ENCODE measurements around the gene P2RX7.
"Not testable (repeated sequence)": the region's sequence is repeated elsewhere in the genome, so short reads cannot be mapped to it uniquely, and the experiment has no call there.

The P2RX7 gene

DNA sequence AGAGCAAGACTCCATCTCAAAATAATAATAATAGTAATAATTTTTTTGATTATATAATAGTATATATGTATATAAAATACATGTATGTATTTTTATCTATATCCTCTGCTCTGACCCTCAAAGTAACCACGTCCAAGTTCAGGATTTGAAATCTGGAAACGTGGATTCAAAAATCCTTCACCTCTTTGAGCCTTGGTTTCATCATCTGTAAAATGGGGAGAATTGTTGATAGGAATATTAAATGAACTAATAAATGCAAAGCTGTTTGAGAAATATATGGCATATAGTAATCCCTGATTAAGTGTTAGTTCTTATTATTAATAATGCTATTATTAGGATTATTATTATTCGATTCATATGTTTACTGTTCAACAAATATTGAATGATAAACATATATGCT, 2.6 kb downstream of the P2RX7 start:
- no peak for DNase-seq (ENCODE audit: low read depth, low spot score)

DNA sequence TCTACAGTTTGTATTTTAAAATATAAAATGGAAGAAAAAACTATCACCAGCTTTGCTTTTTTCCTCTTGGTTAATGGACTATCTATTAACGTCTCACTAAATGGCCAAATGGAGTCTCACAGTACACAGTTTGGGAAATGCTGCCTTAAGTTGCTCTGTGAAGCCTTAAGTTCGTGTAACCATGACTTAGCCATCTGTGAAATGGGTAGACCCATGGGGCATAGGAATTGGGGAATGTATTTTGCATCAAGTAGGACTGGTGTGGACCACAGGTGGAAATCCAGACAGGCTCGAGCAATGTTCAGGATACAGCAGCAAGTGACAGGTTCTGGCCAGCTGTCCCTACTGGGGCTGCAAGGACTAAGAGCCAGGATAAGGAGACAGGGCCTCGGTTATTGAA, 4.8 kb downstream of the P2RX7 start:
- DNase-seq (ENCODE audit: low read depth, low spot score), result no peak

DNA sequence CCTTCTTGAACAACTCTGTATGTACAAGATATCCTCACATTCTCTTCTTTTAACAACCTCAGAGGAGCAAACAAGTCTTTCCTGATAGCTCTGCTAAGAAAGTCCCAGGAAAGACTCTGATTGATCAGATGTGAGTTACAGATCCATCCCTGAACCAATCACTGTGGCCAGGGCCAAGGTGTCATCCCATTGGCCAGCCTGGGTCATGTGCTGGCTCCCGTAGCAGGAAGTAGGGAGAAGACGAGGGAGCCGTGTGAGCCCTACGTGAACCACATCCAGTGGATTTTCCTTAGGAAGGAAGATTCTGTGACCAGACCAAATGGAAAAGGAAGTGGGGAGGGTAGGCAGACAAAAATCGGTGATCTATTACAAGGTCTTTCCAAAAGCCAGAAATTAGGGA, 5.6 kb downstream of the P2RX7 start:
- no peak for DNase-seq (ENCODE audit: low read depth, low spot score)

DNA sequence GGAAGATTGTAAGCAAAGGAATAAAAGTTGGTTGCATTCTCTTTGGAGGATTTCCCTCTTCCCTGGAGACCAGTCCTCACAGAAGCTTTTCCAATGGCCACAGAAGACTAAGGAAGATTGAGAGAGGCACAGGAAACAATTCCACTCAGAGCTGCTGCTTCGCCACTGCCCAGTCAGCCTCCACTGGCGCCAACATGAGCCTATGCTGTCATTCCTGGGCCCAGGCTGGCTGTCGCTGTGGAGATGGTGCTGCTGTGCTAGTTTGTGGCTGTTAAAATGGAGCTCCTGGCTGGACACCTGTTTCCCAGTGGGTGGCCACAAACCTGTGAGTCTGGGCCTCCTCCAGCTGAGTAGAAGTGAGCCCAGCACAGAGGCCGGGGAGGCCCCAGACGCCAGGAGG, 6.6 kb downstream of the P2RX7 start:
- no peak for DNase-seq (ENCODE audit: low read depth, low spot score)

DNA sequence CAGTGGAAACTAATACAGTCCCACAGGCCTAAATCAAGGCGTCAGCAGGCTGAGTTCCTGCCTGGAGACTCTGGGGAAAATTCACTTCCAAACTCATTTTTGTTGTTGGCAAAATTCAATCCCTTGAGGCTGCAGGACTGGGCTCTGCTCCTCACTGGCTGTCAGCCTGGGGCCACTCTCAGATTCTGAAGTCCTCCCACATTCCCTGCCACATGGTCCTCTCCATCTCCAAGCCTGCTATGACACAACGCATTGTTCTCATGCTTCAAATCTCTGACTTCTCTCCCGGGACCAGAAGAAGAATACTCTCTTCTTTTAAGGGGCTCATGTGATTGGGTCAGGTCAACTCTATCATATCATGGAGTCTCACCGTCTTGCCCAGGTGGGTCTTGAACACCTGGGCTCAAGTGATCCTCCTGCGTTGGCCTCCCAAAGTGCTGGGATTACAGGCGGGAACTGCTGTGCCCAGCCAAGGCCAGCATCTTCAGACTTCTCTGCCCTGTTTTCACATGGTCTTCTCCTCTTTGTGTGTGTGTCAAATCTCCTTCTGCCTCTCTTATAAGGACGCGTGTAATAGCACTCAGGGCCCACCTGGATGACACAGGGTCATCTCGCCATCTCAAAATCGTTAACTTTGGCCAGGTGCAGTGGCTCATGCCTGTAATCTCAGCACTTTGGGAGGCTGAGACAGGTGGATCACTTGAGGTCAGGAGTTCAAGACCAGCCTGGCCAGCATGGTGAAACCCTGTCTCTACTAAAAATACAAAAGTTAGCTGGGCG, 9.7 kb downstream of the P2RX7 start:
- no peak for DNase-seq (ENCODE audit: low read depth, low spot score)

DNA sequence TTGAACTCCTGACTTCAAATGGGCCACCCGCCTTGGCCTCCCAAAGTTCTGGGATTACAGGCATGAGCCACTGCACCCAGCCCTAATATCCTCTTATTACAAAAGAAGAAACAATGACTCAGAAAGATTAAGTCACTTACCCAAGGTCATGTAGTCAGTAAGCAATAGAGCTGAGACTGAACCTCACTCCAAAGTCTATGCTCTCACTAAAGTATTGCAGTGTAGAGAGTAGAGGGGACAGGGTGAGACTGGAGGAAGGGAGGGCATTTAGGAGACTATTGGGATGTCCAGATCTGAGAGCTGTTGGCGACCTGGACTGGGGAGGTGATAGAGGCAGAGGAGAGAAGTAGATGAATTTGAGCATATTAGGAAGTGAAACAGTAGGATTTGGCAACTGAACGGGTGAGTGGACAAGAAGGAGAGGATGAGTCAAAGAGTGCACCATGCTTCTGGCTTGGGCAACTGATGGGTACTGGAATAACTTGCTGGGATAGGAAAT, 11.8 kb downstream of the P2RX7 start:
- DNase-seq (ENCODE audit: low read depth, low spot score), result no peak

DNA sequence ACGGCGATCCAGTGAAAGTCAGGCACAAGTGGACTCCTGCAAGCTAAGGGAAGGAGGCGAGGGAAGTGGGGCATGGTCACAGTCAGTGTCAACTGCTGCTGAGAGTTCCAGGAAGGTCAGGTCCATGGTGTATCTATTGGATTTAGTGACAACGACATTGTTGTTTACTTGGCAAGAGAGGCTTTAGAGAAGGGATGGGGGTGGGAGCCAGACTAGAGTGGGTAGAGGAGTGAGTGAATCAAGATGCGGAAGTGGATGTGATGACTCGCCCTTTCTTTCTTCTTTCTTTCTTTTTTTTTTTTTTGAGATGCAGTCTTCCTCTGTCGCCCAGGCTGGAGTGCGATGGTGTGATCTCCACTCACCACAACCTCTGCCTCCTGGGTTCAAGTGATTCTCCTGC, 12.5 kb downstream of the P2RX7 start:
- peak; percentile 21 for DNase-seq (ENCODE audit: low read depth, low spot score)

DNA sequence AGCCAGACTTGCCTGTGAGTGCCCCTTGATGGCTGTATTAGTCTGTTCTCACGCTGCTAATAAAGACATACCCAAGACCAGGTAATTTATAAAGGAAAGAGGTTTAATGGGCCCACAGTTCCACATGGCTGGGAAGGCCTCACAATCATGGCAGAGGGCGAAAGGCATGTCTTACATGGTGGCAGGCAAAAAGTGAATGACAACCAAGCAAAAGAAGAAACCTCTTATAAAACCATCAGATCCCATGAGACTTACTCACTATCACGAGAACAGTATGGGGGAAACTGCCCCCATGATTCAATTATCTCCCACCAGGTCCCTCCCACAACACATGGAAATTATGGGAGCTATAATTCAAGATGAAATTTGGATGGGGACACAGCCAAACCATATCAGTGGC, 16.6 kb downstream of the P2RX7 start:
- not testable (repeated sequence) for DNase-seq (ENCODE audit: low read depth, low spot score)

DNA sequence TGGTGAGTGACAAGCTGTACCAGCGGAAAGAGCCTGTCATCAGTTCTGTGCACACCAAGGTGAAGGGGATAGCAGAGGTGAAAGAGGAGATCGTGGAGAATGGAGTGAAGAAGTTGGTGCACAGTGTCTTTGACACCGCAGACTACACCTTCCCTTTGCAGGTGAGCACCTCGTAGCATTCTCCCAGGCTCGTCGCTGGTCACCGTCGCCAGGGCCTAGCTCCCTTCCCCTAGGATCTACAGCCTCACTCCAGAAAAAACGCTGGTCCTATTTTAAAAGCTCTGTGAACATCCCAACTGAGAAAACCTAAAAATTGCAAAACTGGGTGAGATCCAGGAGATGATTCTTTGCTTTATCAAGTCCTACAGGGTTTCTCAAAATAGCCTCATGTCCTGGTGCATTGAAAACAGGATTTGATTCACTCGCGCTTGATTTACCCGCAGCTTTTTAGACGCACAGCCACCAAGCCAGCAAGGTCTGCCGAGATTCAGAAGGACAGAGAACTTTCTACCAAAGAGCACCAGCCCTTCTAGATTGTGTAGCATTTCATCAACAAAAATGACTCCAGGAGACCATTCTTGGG, 22.2 kb downstream of the P2RX7 start:
- DNase-seq (ENCODE audit: low read depth, low spot score), result no peak

DNA sequence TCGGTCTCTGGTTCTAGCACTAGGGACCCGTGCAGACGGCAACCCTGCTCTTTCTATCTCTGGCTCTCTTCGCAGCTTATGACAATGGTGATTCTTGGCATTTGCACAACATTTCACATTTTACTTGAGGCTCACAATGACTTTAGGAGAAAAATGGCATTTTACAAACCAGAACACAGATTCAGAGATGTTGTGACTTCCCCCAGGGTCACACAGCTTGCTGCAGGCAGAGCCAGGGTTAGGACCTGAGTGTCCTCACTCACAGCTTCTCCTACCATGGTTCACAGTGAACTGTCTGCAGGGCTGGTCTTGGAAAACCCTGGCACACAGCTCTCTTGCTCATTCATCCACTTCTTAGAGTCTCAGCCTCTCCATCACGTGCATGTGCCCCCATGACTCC, 23.7 kb downstream of the P2RX7 start:
- no peak for DNase-seq (ENCODE audit: low read depth, low spot score)

DNA sequence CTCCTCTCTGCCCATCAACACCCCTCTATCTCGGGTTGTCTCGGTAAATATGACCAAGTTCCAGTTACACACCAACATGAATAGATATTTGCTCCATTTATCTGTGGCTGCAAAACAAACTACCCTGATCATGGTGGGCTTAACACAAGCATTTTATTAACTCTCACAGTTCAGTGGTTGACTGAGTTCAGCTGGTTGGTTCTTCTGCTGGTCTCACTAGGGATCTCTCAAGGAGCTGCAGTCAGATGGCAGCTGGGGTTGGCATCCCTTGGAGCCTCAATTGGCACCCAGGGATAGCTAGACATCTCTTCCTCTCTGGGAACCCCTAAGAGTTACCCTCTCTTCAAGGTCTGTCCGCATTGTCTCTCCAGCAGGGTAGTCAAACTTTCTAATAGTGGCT, 25.4 kb downstream of the P2RX7 start:
- DNase-seq (ENCODE audit: low read depth, low spot score), result no peak

DNA sequence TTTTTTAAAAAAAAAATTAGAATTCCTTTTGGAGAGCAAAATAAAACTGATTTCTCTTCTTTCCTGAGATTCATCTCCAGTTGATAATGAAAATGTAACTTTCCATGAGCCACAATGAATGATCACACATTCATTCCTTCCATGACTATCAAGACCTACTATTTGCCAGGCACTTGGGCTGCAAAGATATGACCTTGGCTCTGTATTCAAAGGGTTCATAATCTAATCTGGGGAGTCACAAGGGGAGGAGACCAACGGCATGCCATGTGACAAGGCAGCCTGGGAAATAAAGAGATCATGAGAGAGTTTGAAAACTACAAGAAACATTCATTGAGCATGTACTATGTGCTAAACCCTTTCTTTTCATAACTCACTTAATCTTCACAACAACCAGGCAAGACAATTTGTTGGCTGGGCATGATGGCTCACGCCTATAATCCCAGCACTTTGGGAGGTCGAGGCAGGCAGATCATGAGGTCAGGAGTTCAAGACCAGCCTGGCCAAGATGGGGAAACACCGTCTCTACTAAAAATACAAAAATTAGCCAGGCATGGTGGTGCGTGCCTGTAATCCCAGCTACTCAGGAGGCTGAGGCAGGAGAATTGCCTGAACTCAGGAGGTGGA, 26.2 kb downstream of the P2RX7 start:
- DNase-seq (ENCODE audit: low read depth, low spot score), result not testable (repeated sequence)

DNA sequence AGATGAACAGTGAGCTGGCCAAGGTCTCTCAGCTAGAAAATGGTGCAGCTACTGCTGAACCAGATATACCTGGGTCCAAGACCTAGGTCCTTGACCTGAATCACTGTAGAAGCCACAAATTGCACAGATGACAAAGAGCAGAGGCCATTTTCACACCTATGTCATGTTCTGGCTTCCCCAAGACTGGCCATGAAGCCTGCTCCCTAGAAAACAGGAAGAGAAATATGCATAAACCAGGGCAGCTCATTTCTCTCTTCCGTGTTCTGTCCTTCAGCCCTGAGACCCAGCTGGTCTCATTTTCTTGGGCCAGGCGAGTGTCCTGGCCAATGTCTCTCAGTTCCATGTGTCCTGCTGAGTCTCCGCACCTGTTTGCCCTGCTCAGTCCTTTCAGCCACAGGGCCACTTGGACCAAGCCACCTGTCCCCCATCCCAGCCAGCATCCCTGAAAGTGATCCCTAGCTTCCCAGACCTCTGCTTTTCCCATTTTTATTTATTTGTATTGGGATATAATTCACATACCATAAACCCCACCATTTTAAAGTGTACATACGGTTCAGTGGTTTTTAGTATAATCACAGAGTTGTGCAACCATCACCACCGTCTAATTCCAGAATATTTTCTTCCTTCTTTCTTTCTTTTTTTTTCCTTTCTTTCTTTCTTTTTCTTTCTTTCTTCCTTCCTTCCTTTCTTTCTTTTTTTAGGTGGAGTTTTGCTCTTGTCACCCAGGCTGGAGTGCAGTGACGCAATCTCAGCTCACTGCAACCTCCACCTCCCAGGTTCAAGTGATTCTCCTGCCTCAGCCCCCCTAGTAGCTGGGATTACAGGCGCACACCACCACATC, 27.0 kb downstream of the P2RX7 start:
- no peak for DNase-seq (ENCODE audit: low read depth, low spot score)

DNA sequence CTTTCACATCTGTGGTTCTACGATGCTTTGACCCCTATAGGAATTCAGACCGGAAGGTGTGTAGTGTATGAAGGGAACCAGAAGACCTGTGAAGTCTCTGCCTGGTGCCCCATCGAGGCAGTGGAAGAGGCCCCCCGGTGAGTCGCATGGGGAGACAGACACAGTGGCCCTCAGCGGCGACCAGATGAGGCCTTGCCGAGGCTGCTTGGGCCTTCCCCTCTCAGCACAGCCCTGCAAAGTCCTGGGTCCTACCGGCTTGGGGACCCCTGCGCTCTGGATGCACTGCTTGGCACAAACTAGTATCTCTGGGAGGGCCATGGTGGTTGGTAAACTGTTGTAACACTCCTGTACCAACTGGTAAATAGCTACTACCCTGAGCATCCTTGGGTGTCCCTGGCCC, 29.7 kb downstream of the P2RX7 start:
- no peak for DNase-seq (ENCODE audit: low read depth, low spot score)

DNA sequence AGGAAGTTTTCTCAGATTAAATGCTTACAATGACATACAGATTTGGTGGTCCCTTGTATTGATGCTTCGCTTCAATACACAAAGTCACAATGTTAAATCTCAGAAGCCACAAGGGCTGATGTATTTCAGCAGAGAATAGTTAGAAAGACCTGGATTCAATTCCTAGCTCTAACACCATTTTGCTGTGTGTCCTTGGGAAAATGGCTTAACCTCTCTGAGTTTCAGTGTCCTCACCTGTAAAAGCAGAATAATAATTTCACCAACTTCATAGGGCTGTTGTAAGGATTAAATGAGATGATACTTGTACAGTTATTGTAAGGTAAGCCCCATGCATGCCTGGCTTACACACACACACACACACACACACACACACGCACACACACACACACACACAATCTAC, 30.3 kb downstream of the P2RX7 start:
- no peak for DNase-seq (ENCODE audit: low read depth, low spot score)

DNA sequence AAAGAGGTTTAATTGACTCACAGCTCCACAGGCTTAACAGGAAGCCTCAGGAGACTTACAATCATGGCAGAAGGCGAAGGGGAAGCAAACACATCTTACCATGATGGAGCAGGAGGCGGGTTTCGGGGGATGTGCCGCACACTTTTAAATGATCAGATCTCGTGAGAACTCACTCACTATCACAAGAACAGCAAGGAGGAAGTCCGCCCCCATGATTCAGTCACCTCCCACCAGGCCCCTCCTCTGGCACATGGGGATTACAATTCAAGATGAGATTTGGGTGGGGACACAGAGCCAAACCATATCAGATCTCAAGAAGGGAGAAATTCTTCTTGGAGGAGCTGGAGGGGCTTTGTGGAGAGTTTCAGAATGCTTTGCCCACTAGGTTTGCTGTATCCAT, 32.2 kb downstream of the P2RX7 start:
- not testable (repeated sequence) for DNase-seq (ENCODE audit: low read depth, low spot score)

DNA sequence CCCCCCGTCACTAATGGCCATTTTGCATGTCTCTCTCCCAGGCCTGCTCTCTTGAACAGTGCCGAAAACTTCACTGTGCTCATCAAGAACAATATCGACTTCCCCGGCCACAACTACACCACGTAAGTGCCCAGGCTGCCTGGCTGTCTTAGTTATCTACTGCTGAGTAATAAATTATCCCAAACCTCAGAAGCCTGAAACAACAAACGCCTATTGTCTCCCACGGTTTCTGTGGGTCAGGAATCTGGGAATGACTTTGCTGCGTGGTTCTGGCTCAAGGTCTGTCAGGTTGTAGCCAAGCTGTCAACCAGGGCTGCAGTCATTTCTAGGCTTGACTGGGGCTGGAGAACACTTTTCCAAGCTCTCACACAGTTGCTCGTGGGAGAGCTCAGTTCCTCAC, 32.6 kb downstream of the P2RX7 start:
- peak; percentile 87 for DNase-seq (ENCODE audit: low read depth, low spot score)

DNA sequence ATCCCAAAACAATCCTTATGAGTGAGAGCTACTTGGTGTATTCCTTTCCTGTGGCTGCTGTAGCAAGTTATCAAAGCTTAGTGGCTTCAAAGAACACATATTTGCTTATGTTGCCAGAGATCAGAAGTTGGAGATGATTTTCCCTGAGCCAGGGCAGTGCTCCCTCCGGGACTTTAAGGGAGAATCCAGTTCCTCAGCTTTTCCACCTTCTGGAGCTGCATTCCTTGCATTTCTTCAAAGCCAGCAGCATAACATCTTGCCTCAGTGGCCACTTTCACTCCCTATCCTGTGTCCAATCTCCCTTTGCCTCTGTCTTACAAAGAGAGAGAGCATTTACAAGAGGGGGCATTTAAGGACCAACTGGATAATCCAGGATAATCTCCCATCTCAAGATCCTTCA, 33.7 kb downstream of the P2RX7 start:
- DNase-seq (ENCODE audit: low read depth, low spot score), result peak; percentile 18

DNA sequence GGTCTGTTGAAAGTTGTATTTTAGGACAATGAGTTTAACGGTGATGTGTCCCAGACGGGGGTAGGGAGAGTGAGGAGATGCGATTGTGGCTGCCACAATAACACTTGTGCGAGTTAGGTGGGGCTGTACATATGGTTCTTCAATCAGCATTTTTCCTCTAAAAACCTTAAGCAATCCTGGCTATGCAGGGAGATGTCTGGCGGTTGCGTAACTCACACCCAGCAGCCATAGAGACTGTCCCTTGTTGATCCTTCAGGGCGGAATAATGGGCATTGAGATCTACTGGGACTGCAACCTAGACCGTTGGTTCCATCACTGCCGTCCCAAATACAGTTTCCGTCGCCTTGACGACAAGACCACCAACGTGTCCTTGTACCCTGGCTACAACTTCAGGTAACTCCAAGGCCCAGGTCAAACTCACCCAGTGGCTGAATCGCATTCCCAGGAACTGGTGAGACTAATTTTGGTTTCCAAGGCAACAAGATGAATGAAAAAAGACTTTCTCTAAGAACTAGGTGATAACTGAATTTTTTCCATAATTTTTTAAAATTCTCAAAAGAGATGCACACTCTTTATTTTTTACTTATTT, 34.6 kb downstream of the P2RX7 start:
- DNase-seq (ENCODE audit: low read depth, low spot score), result no peak

DNA sequence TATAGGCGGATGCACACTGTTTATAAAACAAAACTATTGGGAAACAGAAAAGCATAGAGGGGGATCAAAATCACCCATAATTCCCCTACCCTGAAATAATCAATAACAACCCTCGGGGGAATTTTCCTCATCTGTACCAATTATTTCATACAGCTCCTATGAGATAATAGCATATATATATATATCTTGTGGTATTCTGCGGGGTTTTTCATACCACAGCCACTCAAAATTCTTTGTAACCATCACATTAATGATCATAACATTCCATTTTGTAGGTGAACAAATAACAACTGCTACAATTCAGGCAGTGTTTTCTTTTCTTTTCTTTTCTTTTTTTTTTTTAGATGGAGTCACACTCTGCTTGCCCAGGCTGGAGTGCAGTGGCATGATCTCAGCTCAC, 35.3 kb downstream of the P2RX7 start:
- DNase-seq (ENCODE audit: low read depth, low spot score), result no peak

DNA sequence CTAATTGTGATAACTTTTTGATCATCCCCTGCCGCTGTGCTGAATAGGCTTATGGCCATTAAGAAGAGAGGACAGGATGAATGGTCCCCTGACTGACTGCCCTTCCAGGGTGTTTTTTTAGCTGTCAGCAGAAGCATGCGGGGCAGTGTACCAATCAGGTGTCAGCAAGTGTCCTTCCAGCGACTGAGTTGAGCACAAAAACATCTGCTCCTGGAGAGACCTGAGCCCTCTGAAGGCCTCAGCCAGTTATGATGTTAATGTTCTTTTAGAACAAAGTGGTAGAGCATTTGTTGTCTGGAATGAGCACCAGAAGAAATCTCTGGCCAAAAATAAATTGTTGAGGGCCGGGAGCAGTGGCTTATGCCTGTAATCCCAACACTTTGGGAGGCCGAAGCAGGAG, 37.5 kb downstream of the P2RX7 start:
- no peak for DNase-seq (ENCODE audit: low read depth, low spot score)
